Activated T-helper 1 cell treated with Interleukin-2 at 50 U/mL for 16 hours (primary cell): ENCODE results near the gene ZHX3.

ENCODE experiments used
- DNase-seq: peaks from one replicate; pipeline ENCODE4 v3.0.0-alpha.2; 2020; ENCODE audit warnings: low read depth

Gene ZHX3

DNA sequence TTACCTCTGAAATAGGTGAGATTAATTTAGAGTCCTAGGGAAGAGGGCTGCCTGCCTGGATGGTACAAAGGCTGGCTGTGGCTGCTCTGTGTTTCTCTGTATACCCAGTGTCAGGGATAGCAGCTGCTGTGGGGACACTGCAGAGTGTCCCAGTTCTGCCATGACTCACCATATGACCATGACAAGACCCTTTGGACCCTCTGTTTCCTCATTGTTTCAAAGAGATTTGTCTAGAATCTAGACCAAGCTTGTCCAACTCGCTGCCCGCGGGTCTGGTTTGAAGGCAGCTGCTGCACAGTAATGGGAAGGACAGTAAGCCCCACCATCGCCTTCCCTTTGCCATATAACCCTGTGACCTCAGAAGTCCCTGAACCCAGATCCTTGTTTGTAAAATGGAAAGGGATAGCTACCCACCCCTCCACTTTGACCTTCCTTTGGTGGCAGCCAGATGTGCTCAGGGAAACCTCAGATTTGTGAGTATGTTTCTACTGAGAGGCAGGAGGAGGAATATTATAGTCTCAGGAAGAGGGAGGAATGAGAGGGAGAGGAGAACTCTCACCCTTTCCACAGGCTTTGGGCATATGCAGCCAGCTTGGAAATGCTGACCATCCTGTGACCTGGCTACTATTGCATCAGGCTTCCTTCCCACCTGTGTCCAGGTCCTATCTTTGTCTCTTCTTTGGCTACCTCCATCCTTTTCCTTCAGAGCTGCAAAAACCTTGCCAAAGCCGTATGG is 166.2 kb downstream of the ZHX3 start:
- DNase-seq: no peak

DNA sequence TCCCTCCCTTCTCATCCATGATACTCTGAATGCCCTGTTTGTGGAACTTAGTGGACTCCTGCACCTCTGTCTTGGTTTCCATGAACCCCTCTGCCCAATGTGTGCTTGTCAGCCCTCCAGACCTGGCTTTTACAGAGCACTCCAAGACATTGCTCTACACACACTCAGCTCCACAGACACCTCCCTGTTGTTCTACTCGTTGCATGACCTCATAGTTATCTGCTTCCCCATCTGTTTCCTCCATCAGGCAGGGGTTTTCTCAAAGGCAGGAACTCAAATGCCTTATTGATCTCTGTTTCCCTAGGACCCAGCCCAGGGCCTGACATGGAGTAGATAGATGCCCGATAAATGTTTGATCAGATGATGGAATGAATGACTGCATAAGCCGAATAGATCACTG is 166.9 kb downstream of the ZHX3 start:
- no peak for DNase-seq

- DNase-seq: no peak
Observed at GRCh38 chr20:41148942-41149341, 168.6 kb downstream of the ZHX3 start.

- no peak for DNase-seq
Observed at GRCh38 chr20:41147767-41148191, 169.8 kb downstream of the ZHX3 start.

DNA sequence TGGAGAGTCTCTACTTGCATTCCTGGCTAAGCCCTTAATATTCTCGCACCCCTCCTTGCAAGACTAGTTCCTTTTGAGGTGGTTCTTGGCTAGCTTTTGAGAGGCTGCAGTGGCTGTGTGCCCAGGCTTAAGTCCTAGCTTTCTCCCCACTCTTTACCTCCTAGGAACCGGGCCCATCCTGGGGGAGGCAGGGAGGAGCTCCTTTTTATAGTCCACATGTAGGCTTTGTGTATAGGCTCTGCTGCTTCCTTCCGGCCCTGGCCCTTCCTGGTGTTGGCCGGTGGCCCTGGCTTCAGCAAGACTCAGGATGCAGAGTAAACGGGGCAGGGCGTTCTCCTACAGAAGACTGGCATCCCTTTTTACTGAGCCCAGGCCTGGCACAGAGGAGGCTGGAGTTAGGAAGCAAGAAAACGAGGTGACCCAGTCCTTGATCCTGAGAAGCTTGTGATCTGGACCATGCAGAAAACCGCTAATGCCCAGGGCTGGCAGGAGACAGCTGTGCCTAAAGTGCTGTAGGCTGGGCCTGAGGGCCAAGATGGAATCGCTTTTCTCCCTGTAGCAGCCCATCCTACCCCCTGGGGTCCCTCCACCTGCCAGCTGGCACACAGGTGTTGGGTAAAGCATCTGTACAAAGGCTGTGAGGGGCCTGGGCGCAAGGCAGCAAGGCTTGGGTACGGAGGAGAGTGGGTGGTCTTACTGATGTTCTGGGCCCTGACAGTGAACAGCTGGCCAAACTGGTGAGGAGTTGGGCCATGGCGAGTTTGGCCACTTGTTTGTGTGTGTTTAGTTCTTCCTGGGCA is 171.5 kb downstream of the ZHX3 start:
- DNase-seq: no peak

- no peak for DNase-seq
Observed at GRCh38 chr20:41145317-41145716, 172.2 kb downstream of the ZHX3 start.

- DNase-seq: no peak
Observed at GRCh38 chr20:41143354-41143753, 174.2 kb downstream of the ZHX3 start.

GRCh38 chr20:41142919-41143318 is 174.6 kb downstream of the ZHX3 start:
- no peak for DNase-seq

GRCh38 chr20:41142245-41142644 is 175.3 kb downstream of the ZHX3 start:
- DNase-seq: no peak

DNA sequence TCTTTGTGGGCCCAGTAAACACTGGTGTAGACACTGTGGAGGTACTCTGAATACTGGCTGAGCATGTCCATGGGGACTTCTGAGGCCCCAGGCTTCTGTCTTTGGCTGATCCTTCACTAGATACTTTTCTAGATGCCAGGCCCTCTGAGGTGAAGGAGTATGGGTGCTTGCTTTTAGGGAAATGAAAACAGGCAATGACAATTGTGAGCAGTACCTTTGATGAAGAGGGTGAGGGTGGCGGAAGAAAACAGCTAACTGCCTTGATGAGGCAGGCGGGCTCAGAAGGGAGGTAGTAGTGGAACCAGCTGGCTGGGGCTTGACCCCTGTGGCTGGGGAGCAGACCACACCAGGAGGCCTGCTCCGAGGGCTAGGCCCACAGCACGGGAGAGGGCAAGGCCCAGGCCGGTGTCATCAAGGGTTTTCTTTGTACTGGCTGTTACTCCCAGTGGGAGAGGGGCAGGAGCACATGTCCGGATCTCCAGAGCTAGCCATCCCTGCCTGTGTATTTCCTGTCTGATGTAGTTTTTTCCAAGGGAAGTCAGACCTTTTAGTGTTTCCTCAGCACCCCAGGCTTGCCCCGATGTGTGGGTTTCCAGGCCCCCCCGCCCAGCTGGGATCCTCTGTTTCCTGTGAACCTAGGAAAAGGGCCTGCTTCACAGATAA is 176.2 kb downstream of the ZHX3 start:
- DNase-seq: no peak

DNA sequence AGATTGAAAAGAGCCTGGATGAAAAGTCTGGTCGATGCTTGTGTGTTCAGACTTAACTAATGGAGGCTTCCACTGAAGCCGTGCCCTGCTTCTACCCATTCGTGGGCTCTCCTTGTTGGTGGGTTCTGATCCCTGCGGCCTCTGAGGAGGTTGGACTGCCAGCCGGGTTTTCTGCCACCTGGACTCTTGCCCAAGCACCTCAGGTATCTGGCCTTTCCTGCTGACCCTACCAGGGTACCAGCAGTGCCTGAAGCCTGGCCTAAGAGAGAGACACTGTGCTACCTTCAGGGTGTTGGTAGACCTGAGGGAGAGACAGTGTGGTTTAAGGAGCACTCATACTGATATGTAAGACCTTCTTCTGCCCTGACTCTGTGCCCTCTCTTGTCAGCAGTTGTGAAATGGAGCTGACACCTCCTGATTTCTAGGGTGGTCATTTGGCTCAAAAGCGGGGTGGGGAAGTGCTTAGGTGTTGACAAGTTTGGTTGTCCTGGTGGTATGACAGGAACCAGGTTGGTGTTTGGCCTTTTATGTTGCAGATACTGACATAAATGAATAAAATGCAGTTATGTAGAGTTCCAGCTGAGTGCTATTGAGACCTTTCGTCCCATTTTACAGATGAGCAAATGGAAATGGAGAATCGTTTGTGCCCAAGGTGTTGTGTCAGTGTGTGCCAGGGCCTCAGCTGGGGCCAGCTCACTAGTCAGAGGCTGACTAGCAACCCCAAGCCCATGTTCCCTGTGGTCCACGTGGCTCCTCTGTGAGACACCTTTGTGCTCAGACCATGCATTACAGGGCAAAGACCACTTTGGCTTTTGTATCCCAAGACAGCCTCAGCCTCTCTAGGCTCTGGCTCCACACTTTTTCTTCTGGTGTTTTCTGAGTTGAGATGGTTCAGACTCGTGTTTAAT is 177.1 kb downstream of the ZHX3 start:
- no peak for DNase-seq

DNA sequence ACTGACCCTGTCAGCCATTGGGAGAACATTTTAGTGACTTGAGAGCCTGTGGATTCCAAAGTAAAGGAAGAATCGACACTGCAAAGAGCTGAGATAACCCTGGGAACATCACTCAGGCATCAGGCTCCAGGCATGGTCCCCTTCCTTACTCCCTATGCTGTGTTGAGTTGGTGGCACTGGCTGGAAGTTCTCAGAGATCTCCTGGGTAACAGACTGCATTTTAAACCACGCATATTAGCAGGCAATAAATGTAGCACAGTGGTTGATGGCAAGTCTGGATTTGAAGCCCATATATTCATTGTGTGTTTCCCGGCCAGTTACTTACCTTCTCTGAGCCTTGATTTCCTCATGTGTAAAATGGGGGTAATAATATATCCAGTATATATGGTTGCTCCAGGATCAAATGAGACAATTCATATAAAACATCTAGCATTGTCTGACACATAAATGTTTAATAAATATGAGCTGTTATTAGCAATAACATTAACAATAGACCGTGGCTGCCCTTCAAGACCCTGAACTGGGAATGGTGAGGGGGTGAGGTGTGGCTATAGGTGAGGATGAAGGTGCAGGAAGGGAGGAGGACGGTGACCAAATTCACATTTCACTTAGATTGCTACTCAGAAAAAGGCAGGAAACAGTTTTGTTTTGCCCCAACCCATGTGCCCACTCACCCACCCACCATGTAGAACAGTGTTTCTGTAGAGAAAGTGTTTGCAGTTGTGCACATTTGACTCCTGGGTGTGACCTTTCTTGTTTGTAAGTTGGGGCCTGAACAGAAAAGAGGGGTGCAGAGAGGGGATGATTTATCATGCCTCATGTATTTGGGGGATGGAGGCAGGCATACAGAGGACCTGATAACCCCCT is 178.1 kb downstream of the ZHX3 start:
- DNase-seq: no peak

GRCh38 chr20:41138475-41139226 is 178.9 kb downstream of the ZHX3 start:
- peak; percentile 18 for DNase-seq

DNA sequence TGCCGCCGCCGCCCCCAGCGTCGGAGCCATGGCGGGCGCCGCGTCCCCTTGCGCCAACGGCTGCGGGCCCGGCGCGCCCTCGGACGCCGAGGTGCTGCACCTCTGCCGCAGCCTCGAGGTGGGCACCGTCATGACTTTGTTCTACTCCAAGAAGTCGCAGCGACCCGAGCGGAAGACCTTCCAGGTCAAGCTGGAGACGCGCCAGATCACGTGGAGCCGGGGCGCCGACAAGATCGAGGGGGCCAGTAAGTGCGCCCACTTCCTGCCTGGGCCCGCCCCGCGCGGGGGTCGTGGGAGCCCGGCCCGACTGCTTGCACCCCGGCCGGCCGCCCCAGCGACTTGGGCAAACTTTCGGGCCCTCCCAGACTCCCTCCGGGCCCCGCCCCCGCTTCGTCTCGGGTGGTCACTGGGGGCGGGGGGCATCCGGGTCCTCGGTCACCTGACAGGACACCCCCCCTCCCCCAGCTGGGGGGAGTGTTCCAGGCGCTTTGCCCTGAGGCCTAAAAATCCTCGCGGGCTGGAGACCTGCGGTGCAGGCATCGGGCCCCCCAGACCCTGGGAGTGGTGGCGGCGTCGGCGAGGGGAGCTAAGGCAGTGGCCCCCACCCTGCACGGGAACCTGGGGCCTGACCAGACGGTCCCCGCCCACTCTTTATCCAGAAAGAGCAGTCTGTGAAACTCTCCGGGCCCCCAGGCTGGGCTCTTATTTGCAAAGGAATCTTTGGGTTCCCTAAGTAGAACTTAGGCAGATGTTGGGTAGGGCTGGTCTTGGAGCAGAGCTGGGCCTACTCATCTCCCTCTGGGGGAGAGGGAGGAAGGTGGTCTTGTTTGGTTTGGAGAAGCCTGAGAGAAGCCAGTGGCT is 179.7 kb downstream of the ZHX3 start:
- peak; percentile 41 for DNase-seq

DNA sequence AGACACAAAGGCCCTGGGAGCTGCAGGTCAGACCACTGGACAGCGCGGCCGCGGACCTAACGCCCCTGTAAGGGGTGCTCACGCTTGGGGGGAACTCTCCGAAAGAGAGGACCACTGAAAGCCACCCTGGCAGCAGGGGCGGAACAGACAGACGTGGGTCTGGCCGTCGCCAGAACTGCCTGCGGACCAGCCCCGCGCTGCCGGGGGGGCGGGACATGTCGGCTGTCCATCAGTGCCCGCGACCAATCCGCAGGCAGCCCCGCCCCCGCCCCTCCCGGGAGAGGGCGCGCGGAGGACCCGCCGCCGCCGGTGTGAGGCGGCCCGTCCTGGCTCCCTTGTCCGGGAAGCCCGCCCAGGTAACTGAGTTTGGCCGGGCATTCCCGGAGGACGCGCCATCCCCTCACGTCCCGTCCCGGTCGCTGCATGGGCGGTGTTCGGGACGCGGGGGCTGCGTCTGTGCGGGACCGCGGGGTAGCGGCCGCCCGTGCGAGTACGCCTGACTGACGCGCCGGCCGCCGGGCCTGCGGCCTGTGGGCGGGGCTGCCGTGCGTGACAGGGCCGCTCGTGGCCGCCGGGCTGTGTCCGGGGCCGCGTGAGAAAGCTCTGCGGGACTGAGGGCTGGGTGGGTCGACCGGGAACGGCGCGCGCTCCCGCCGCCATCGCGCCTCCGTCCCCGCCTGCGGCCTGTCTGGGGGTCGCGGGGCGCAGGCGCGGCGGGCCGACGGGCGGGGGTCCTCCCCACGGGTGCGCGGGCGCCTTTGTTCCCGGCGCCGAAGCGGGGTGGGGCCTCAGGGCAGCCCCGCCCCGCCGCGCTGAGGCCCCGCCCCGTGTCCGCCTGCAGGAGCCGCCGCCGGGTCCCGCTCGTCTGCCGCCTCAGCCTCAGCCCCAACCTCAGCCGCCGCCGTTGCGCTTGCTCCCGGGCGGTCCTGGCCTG is 180.6 kb downstream of the ZHX3 start, which contains the start of gene PLCG1:
Gene PLCG1, plus strand, starts transcription at position 864 of the 934 bp plus-strand sequence. CDS start 99 bp downstream, outside the sequence.
- peak; percentile 75 for DNase-seq

GRCh38 chr20:41135888-41136679 is 181.4 kb downstream of the ZHX3 start:
- no peak for DNase-seq
